GM19043 (cell line): ENCODE data around the gene FFAR2.
"Not testable (repeated sequence)": the region's sequence is repeated elsewhere in the genome, so short reads cannot be mapped to it uniquely, and the experiment has no call there.

Experiments
- ATAC-seq: cut with Tn5 transposase; IDR thresholded peaks from one replicate; pipeline ENCODE4 v1.9.1; 2021; ENCODE audit warnings: low read depth; ENCODE audit not compliant: unreplicated experiment

Gene FFAR2

GRCh38 chr19:35423406-35423805 is 24.7 kb upstream of the FFAR2 start:
- not testable (repeated sequence) for ATAC-seq

- ATAC-seq = no peak
These were observed 22.4 kb upstream of the FFAR2 start for GRCh38 chr19:35425682-35426081.

GRCh38 chr19:35427187-35427586 is 20.9 kb upstream of the FFAR2 start:
- ATAC-seq = no peak

GRCh38 chr19:35429698-35430408 is 18.2 kb upstream of the FFAR2 start:
- no peak for ATAC-seq

- ATAC-seq = no peak
These were observed 17.5 kb upstream of the FFAR2 start for GRCh38 chr19:35430409-35431144.

- ATAC-seq = no peak
These were observed 16.8 kb upstream of the FFAR2 start for GRCh38 chr19:35431145-35431807.

GRCh38 chr19:35432911-35433310 is 15.1 kb upstream of the FFAR2 start:
- ATAC-seq = no peak

GRCh38 chr19:35433448-35433847 is 14.6 kb upstream of the FFAR2 start:
- no peak for ATAC-seq

- ATAC-seq = no peak
These were observed 12.2 kb upstream of the FFAR2 start for GRCh38 chr19:35435896-35436295.

- ATAC-seq = no peak
These were observed 11.3 kb upstream of the FFAR2 start for GRCh38 chr19:35436477-35437405.

- no peak for ATAC-seq
These were observed 10.6 kb upstream of the FFAR2 start for GRCh38 chr19:35437406-35437951.

- no peak for ATAC-seq
These were observed 10.0 kb upstream of the FFAR2 start for GRCh38 chr19:35438096-35438495.

- ATAC-seq = no peak
These were observed 9.5 kb upstream of the FFAR2 start for GRCh38 chr19:35438527-35438926.

- ATAC-seq = no peak
These were observed 8.1 kb upstream of the FFAR2 start for GRCh38 chr19:35439921-35440320.

GRCh38 chr19:35442091-35442490 is 6.0 kb upstream of the FFAR2 start:
- ATAC-seq = no peak

- ATAC-seq = no peak
These were observed 3.3 kb upstream of the FFAR2 start for GRCh38 chr19:35444735-35445134.

GRCh38 chr19:35445826-35446593 is 2.0 kb upstream of the FFAR2 start:
- no peak for ATAC-seq

GRCh38 chr19:35449359-35450043 is 1.4 kb downstream of the FFAR2 start:
- no peak for ATAC-seq
